Loucy (cell line): Measurements from ENCODE around the gene GIGYF1.
A peak's percentile ranks its signal among the peaks of the same experiment; 100 is the strongest.

Experiments used
- H2AFZ ChIP-seq: fragments of 200-600 bp; sonication (generic); 2 replicates; pipeline ENCODE4 v1.6.0; 2016; ENCODE audit warnings: antibody characterized with exemption, mild to moderate bottlenecking, low read length, moderate library complexity
- H3F3A ChIP-seq: fragments of 200-600 bp; 2 replicates; pipeline ENCODE4 v1.6.0; 2016; ENCODE audit warnings: antibody characterized with exemption, low read depth, mild to moderate bottlenecking
- H3K27me3 ChIP-seq: fragments of 200-600 bp; sonication (generic); 2 replicates; pipeline ENCODE4 v1.6.1; 2014; ENCODE audit warnings: low read length, mild to moderate bottlenecking; ENCODE audit not compliant: insufficient read depth, poor library complexity, severe bottlenecking
- H3K36me3 ChIP-seq: fragments of 200-600 bp; sonication (generic); 2 replicates; pipeline ENCODE4 v1.6.1; 2016; ENCODE audit warnings: low read length; ENCODE audit not compliant: insufficient read depth
- H3K4me1 ChIP-seq: fragments of 200-600 bp; sonication (generic); 2 replicates; pipeline ENCODE4 v1.5.1; 2014; ENCODE audit warnings: low read length, mild to moderate bottlenecking; ENCODE audit not compliant: insufficient read depth, poor library complexity, severe bottlenecking
- H3K4me2 ChIP-seq: fragments of 200-600 bp; sonication (generic); 2 replicates; pipeline ENCODE4 v1.6.0; 2014; ENCODE audit warnings: antibody characterized with exemption, low read length, low read depth, mild to moderate bottlenecking; ENCODE audit not compliant: poor library complexity, severe bottlenecking
- H3K4me3 ChIP-seq: fragments of 200-600 bp; sonication (generic); 2 replicates; pipeline ENCODE4 v1.5.1; 2014; ENCODE audit warnings: low read length, mild to moderate bottlenecking, mixed read lengths; ENCODE audit not compliant: poor library complexity, severe bottlenecking
- H3K79me2 ChIP-seq: fragments of 200-600 bp; sonication (generic); 2 replicates; pipeline ENCODE4 v1.6.1; 2014; ENCODE audit warnings: low read length; ENCODE audit not compliant: insufficient read depth
- H3K9ac ChIP-seq: fragments of 200-600 bp; sonication (generic); 2 replicates; pipeline ENCODE4 v1.6.0; 2014; ENCODE audit warnings: mild to moderate bottlenecking, low read depth, low read length, moderate library complexity; ENCODE audit not compliant: poor library complexity, severe bottlenecking
- H3K9me2 ChIP-seq: fragments of 200-600 bp; sonication (generic); replicated peaks from 2 replicates; pipeline ENCODE4 v1.6.1; 2016; ENCODE audit warnings: low read depth, low read length, mixed read lengths
- H3K9me3 ChIP-seq: fragments of 200-600 bp; sonication (generic); 2 replicates; pipeline ENCODE4 v1.6.1; 2014; ENCODE audit warnings: mild to moderate bottlenecking, antibody characterized with exemption, low read length, low read depth; ENCODE audit not compliant: insufficient read depth
- H4K20me1 ChIP-seq: fragments of 200-600 bp; sonication (generic); 2 replicates; pipeline ENCODE4 v1.6.0; 2014; ENCODE audit warnings: antibody characterized with exemption, low read length, mild to moderate bottlenecking; ENCODE audit not compliant: insufficient read depth, poor library complexity, severe bottlenecking
- EZH2phosphoT487 ChIP-seq: fragments of 200-600 bp; IDR thresholded peaks from 2 replicates; pipeline ENCODE4 v1.6.1; 2018; ENCODE audit warnings: antibody characterized with exemption, mild to moderate bottlenecking, moderate library complexity, borderline replicate concordance
- TF ChIP-seq, protein P1 (sequence below): fragments of 200-600 bp; sonication (generic); conservative IDR thresholded peaks from 2 replicates; pipeline ENCODE4 v1.5.1; 2014; ENCODE audit warnings: mild to moderate bottlenecking, antibody characterized with exemption, low read length

The GIGYF1 gene

GRCh38 chr7:100694098-100694745 is at the start of gene GIGYF1:
GIGYF1 (minus strand) TSS chr7:100694250; CDS start chr7:100688238, 6,012 bp downstream.
- peak within 1 kb of the TSS; percentile 86 for H3K4me3 ChIP-seq
- H3K9ac ChIP-seq: peak within 1 kb of the TSS; percentile 82
- no peaks in the 10 kb centered on the region for H3K9me3 ChIP-seq
- H4K20me1 ChIP-seq: peaks cover 43% of the 10 kb centered on the region
- TF ChIP-seq EZH2phosphoT487: no peak
- TF ChIP-seq, protein P1, sequence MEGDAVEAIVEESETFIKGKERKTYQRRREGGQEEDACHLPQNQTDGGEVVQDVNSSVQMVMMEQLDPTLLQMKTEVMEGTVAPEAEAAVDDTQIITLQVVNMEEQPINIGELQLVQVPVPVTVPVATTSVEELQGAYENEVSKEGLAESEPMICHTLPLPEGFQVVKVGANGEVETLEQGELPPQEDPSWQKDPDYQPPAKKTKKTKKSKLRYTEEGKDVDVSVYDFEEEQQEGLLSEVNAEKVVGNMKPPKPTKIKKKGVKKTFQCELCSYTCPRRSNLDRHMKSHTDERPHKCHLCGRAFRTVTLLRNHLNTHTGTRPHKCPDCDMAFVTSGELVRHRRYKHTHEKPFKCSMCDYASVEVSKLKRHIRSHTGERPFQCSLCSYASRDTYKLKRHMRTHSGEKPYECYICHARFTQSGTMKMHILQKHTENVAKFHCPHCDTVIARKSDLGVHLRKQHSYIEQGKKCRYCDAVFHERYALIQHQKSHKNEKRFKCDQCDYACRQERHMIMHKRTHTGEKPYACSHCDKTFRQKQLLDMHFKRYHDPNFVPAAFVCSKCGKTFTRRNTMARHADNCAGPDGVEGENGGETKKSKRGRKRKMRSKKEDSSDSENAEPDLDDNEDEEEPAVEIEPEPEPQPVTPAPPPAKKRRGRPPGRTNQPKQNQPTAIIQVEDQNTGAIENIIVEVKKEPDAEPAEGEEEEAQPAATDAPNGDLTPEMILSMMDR: no peak
- H3K4me2 ChIP-seq: peak within 1 kb of the TSS; percentile 92
- H3K9me2 ChIP-seq: no peaks in the 10 kb centered on the region
- H3K27me3 ChIP-seq: no peaks in the 10 kb centered on the region
- H3K79me2 ChIP-seq: peaks cover 45% of the 10 kb centered on the region
- no peaks in the 10 kb centered on the region for H3K36me3 ChIP-seq
- H3F3A ChIP-seq: no peaks in the 10 kb centered on the region
- peaks cover 32% of the 10 kb centered on the region for H3K4me1 ChIP-seq
- H2AFZ ChIP-seq: peak within 1 kb of the TSS; percentile 86

- H3K4me3 ChIP-seq: no peak overlapping the region
- H3K36me3 ChIP-seq: no peaks in the 10 kb centered on the region
- no peaks in the 10 kb centered on the region for H3K79me2 ChIP-seq
- H3K27me3 ChIP-seq: no peaks in the 10 kb centered on the region
- no peak overlapping the region for H3K9ac ChIP-seq
- H3K9me2 ChIP-seq: no peaks in the 10 kb centered on the region
- H3K4me1 ChIP-seq: no peaks in the 10 kb centered on the region
- H3K4me2 ChIP-seq: no peak overlapping the region
- H3F3A ChIP-seq: no peaks in the 10 kb centered on the region
- no peaks in the 10 kb centered on the region for H3K9me3 ChIP-seq
- TF ChIP-seq EZH2phosphoT487: no peak
- no peaks in the 10 kb centered on the region for H4K20me1 ChIP-seq
- no peak overlapping the region for H2AFZ ChIP-seq
Measured at GRCh38 chr7:100739934-100740333, 45.9 kb upstream of the GIGYF1 start.

- H3K9ac ChIP-seq: no peak overlapping the region
- H3K9me2 ChIP-seq: no peaks in the 10 kb centered on the region
- no peaks in the 10 kb centered on the region for H3K36me3 ChIP-seq
- H3K4me3 ChIP-seq: no peak overlapping the region
- H4K20me1 ChIP-seq: no peaks in the 10 kb centered on the region
- no peaks in the 10 kb centered on the region for H3K79me2 ChIP-seq
- no peak for TF ChIP-seq EZH2phosphoT487
- TF ChIP-seq, protein P1: no peak
- H3K4me2 ChIP-seq: no peak overlapping the region
- no peaks in the 10 kb centered on the region for H3K27me3 ChIP-seq
- no peaks in the 10 kb centered on the region for H3K9me3 ChIP-seq
- H3K4me1 ChIP-seq: no peaks in the 10 kb centered on the region
- H2AFZ ChIP-seq: no peak overlapping the region
- no peaks in the 10 kb centered on the region for H3F3A ChIP-seq
Measured at GRCh38 chr7:100736671-100737070, 42.6 kb upstream of the GIGYF1 start.

DNA sequence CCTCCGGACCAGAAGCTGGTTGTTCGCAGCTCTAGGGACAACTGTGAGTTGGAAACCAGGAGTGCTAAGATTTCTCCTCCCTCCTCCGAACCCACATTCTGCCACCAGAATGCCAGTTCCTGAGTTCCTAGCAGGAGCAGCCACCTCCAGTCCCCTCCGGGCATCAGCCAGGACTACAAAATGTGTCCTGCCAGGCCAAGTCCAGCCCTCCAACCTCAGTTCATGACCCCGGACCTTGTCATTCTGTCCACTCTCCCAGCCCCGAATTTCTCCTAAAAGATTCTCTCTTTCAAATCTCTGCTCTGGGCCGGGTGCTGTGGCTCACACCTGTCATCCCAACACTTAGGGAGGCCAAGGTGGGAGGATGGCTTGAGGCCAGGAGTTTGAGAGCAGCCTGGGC is 41.7 kb upstream of the GIGYF1 start:
- Histone ChIP-seq H3K4me1 (no peaks in the 10 kb centered on the region), H3K27me3 (no peaks in the 10 kb centered on the region), H3K4me3 (no peak overlapping the region), H3K9ac (no peak overlapping the region), H3K4me2 (no peak overlapping the region), H3F3A (no peaks in the 10 kb centered on the region), H2AFZ (no peak overlapping the region), H3K79me2 (no peaks in the 10 kb centered on the region), H3K9me2 (no peaks in the 10 kb centered on the region), H3K9me3 (no peaks in the 10 kb centered on the region), H3K36me3 (no peaks in the 10 kb centered on the region), H4K20me1 (no peaks in the 10 kb centered on the region)
- TF ChIP-seq, protein P1: no peak
- no peak for TF ChIP-seq EZH2phosphoT487
